ENCODE data around the gene TRIM72. TPM values are rescaled to one million over a fixed set of nuclear protein-coding genes. Genes with fewer than 3 reads are reported as not detected.
"Not testable (repeated sequence)": the region's sequence is repeated elsewhere in the genome, so short reads cannot be mapped to it uniquely, and the experiment has no call there.

TRIM72 gene
- total RNA-seq, 1 experiment from 2014 or later = 1.8 TPM

- Mint-ChIP-seq H3K36me3 (no peaks in the 10 kb centered on the region), H3K4me3 (no peak overlapping the region), H3K4me1 (peaks cover 18% of the 10 kb centered on the region), H3K9me3 (no peaks in the 10 kb centered on the region), H3K27me3 (ENCODE audit: low read depth) (peaks cover 2% of the 10 kb centered on the region; the same call in 1 of the 2 replicates), H3K27ac (peak overlapping the region; percentile 66)
- ATAC-seq = no peak
- TF ChIP-seq NR2C2 (CRISPR knock-in tag; IDR thresholded peaks at IDR 0.05) (no peak), TEAD1 (CRISPR knock-in tag; IDR thresholded peaks at IDR 0.05) (no peak), NR1H2 (CRISPR knock-in tag; IDR thresholded peaks at IDR 0.05) (no peak), PRDM15 (CRISPR knock-in tag; IDR thresholded peaks at IDR 0.05) (no peak), ETV6 (CRISPR knock-in tag; IDR thresholded peaks at IDR 0.05) (no peak)
- DNase-seq (ENCODE audit: low spot score) = no peak
- CTCF ChIA-PET = interaction anchor here (0.6 to 1.9 kb wide), 3 partner anchors 51 to 190 kb away, joined by 3 to 5 read pairs (median 3); partner anchors contain the start of gene PYDC1
- POLR2A ChIA-PET = no interaction called here
These were observed 54.1 kb downstream of the TRIM72 start for GRCh38 chr16:31268033-31268365.

GRCh38 chr16:31268891-31269290 lies 55.0 kb downstream of the TRIM72 start:
- no peak for DNase-seq (ENCODE audit: low spot score)
- TF ChIP-seq CTCF (IDR thresholded peaks at IDR 0.05) (no peak), E2F4 (CRISPR knock-in tag; IDR thresholded peaks at IDR 0.05; ENCODE audit: borderline replicate concordance, low read depth) (no peak), HMGA2 (CRISPR knock-in tag; IDR thresholded peaks at IDR 0.05) (no peak), ZNF219 (CRISPR knock-in tag; IDR thresholded peaks at IDR 0.05; ENCODE audit: borderline replicate concordance) (no peak), TCF7 (CRISPR knock-in tag; IDR thresholded peaks at IDR 0.05; ENCODE audit: low read depth) (no peak), TP53 (CRISPR knock-in tag; IDR thresholded peaks at IDR 0.05) (no peak), ZNF512 (CRISPR knock-in tag; IDR thresholded peaks at IDR 0.05; ENCODE audit: borderline replicate concordance) (no peak), KAT7 (CRISPR knock-in tag; IDR thresholded peaks at IDR 0.05; ENCODE audit: borderline replicate concordance) (no peak)
- Mint-ChIP-seq H3K9me3 (no peaks in the 10 kb centered on the region), H3K4me3 (no peak overlapping the region), H3K4me1 (peaks cover 18% of the 10 kb centered on the region), H3K27ac (no peak overlapping the region), H3K27me3 (ENCODE audit: low read depth) (peaks cover 2% of the 10 kb centered on the region; the same call in 1 of the 2 replicates), H3K36me3 (no peaks in the 10 kb centered on the region)
- CTCF ChIA-PET = no interaction called here
- POLR2A ChIA-PET = interaction anchor here (0.5 kb wide), 1 partner anchor 456 kb away, joined by 3 read pairs; no protein-coding TSS in a partner anchor
- no peak for ATAC-seq

- no peaks in the 10 kb centered on the region for H3K36me3 Mint-ChIP-seq
- peaks cover 18% of the 10 kb centered on the region for H3K4me1 Mint-ChIP-seq
- H3K27ac Mint-ChIP-seq = 0 out of 2 replicates have a peak overlapping the region, but pooled peaks have one; percentile 4
- ATAC-seq (no peak), DNase-seq (ENCODE audit: low spot score) (no peak)
- no peak overlapping the region for H3K4me3 Mint-ChIP-seq
- H3K27me3 Mint-ChIP-seq (ENCODE audit: low read depth) = peaks cover 2% of the 10 kb centered on the region; the same call in 1 of the 2 replicates
- TF ChIP-seq PRRX2 (CRISPR knock-in tag; IDR thresholded peaks at IDR 0.05) (no peak), CDX4 (CRISPR knock-in tag; IDR thresholded peaks at IDR 0.05; ENCODE audit: borderline replicate concordance) (no peak), FOXP1 (CRISPR knock-in tag; IDR thresholded peaks at IDR 0.05; ENCODE audit: borderline replicate concordance) (no peak), NFYB (CRISPR knock-in tag; conservative IDR thresholded peaks at IDR 0.05; ENCODE audit: low read depth) (no peak), ZNF423 (CRISPR knock-in tag; IDR thresholded peaks at IDR 0.05) (no peak), ZNF396 (CRISPR knock-in tag; IDR thresholded peaks at IDR 0.05; ENCODE audit: borderline replicate concordance) (no peak)
- CTCF ChIA-PET = interaction anchor here (1.2 kb wide), 1 partner anchor 64 kb away, joined by 3 read pairs; no protein-coding TSS in a partner anchor
- H3K9me3 Mint-ChIP-seq = no peaks in the 10 kb centered on the region
- POLR2A ChIA-PET = interaction anchor here (0.5 to 0.6 kb wide), 2 partner anchors 22 to 455 kb away, joined by 3 to 5 read pairs; no protein-coding TSS in a partner anchor
These were observed 55.6 kb downstream of the TRIM72 start for GRCh38 chr16:31269541-31269940.

- not testable (repeated sequence) for ATAC-seq; DNase-seq (ENCODE audit: low spot score); H3K27ac Mint-ChIP-seq; H3K27me3 Mint-ChIP-seq (ENCODE audit: low read depth); H3K4me3 Mint-ChIP-seq; H3K36me3 Mint-ChIP-seq; H3K9me3 Mint-ChIP-seq
- CTCF ChIA-PET = interaction anchor here (1.2 kb wide), 1 partner anchor 63 kb away, joined by 3 read pairs; no protein-coding TSS in a partner anchor
- peaks cover 18% of the 10 kb centered on the region for H3K4me1 Mint-ChIP-seq
- POLR2A ChIA-PET = interaction anchor here (0.6 kb wide), 1 partner anchor 23 kb away, joined by 5 read pairs; no protein-coding TSS in a partner anchor
These were observed 56.1 kb downstream of the TRIM72 start for GRCh38 chr16:31269973-31270372.
